Ishikawa (cell line): Measurements from ENCODE around the gene RAPGEF5.

Experiments
- CEBPB ChIP-seq: IDR thresholded peaks from 2 replicates; pipeline ENCODE4 v1.6.1; 2012
- MAX ChIP-seq: IDR thresholded peaks from 2 replicates; pipeline ENCODE4 v1.6.1; 2012
- REST ChIP-seq: IDR thresholded peaks from 2 replicates; pipeline ENCODE4 v1.6.1; 2012; ENCODE audit warnings: low read depth, mild to moderate bottlenecking

- TF ChIP-seq CEBPB (no peak), REST (no peak), MAX (no peak)
Observed at GRCh38 chr7:22399091-22399490, 42.1 kb upstream of the RAPGEF5 start.
